DMS53 treated with DMSO at 0.1 percent for 48 hours (cell line): ENCODE measurements around the gene NCAPH2.

ENCODE experiments used
- DNase-seq: peaks from one replicate; lab custom pipeline; 2025; ENCODE audit not compliant: unreplicated experiment; lab: John Stamatoyannopoulos, UW

Gene NCAPH2

GRCh38 chr22:50489363-50490243 lies 18.4 kb upstream of the NCAPH2 start:
- no peak for DNase-seq

GRCh38 chr22:50490531-50491308 lies 17.3 kb upstream of the NCAPH2 start:
- DNase-seq = no peak

DNA sequence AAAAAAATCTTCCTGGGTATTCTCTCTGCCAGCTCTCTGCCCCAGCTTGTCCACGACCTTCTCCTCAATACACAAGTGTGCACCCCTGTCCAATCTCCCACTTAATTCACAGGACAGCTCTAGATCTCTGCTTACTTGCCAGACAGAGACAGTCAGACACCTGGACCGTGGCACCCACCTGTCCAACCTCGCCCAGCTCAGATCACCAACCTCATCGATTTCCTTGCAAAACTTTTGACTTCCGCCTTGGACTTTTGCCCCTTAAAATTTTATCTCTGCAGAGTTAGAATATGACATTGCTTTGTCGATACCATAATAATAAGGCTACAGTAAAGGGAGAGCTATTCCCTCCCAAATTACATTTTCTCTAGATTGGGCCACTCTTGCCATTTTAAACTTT lies 10.9 kb upstream of the NCAPH2 start:
- no peak for DNase-seq

DNA sequence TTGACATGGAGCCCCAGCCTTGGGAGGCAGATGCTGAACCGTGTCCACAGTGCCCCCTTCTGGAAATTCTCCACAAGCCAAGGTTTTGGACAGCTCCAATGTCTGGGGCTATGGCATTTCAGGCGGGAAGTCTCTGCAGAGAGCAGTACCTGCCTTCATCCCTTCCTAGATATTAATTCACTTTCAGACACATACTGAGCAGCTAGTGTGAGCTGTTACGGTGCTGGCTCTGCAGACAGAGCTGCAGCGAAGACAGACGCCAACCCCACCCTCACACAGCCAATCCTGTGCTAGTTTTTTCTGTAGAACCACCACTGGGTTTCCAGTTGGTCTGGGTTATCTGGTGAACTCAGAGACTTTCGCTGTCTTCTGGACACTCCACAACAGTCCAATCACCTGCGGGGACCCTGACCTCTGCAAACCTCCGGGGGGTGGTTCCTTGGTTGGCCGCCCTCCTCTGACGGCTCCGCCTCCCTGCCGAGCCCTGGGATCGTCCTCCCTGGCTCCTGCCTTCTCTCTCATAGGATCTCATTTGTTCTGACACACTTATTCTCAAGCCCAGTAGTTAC lies 9.6 kb upstream of the NCAPH2 start:
- peak; percentile 72 for DNase-seq

GRCh38 chr22:50500452-50500851 lies 7.6 kb upstream of the NCAPH2 start:
- DNase-seq = no peak

GRCh38 chr22:50502096-50502495 lies 5.9 kb upstream of the NCAPH2 start:
- no peak for DNase-seq

DNA sequence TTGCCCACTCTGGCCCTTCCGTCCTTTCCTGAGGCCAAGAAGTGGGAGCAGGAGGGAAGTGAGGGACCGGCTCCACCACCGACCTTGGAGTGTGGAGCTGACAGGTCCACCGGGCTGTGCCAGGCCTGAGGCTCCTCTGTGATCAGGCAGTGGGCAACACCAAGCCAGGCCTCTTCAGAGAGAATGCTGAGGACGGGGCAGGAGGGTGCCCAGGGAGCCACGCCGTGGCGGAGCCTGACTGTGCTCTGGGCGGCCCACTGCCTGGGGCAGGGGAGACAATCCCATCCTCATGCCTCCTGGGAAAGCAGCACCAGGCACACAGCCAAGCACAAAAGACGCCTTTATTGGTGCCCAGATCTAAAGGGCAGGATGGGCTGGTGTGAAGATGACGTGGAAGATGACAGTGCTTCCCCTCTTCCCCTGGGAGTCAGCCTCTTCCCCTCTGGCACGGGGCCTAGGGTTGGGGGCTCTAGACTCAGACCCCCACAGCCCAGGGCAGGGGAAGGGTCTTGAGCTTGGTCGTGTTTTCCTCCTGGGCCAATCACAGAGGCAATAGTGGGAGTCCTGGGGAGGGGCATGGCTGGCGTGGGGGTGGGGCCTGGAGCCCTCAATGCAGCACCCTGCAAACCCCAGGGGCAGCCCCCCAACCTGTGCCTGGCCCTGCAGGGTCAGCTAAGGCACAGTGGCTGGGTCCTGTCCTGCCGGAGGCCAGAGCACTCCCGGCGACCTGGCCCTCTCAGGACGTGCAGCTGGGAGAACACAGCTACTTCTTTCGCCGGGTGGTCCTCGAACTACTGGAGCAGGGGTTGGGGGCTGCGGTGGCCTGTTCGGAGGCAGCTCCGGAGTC lies 5.2 kb upstream of the NCAPH2 start:
- DNase-seq = no peak

DNA sequence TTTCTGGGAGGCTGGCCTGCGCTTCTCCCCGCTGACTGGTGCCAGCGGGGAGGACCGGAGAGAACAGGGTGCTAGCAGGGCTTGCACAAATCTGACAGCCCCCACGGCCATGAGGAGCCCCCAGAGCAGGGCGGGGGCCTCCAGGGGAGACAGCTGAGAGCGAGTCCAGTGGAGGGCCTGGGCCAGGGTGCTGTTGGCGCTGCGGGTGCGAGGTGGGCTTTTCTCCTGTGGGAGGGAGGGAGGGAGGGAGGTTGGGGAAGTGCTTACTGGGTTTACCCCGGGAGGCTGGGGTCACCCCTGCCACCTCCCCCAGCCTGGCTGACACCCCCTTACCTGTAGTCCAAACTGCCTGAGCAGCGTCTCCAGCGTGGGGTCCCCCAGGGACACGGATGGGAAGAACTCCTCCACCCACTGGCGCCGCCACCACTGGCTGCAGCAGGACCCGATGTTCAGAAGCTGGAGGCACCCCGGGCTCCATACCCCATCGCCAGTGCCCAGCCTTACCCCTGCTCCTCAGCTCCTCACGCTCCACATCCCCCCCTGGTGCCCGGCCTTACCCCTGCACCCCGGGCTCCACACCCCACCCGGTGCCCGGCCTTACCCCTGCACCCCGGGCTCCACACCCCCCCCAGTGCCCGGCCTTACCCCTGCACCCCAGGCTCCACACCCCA lies 4.4 kb upstream of the NCAPH2 start:
- DNase-seq = no peak

- no peak for DNase-seq
Observed at GRCh38 chr22:50504369-50505211, 3.4 kb upstream of the NCAPH2 start.

- no peak for DNase-seq
Observed at GRCh38 chr22:50505276-50505775, 2.7 kb upstream of the NCAPH2 start.

- no peak for DNase-seq
Observed at GRCh38 chr22:50505776-50506610, 2.0 kb upstream of the NCAPH2 start.

GRCh38 chr22:50506611-50507420 lies 1.2 kb upstream of the NCAPH2 start:
- DNase-seq = no peak

- DNase-seq = peak; percentile 71
Observed at GRCh38 chr22:50507421-50507990, 518 bp upstream of the NCAPH2 start, which contains the start of gene LMF2. LMF2 (minus strand) TSS chr22:50507702; CDS start chr22:50507675, 27 bp downstream.

DNA sequence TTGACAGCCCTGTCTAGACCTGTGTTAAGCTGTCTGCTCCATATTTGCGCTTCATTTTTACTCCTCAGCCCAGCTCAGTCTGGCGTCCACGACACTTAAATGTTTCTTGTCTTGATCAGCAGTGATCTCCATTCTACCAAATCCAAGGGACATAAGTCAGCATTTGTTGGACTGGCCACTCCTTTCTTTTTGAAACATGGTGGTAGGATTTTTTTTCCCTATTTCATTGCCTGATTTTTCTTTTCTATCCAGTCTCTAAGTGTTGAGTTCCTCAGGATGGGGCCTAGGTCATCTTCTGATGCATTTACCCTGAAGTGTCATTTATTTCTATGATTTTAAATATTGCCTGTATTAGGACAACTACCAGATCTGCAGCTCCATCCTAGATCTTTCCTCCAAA lies 873 bp downstream of the NCAPH2 start:
- no peak for DNase-seq

GRCh38 chr22:50513175-50513574 lies 5.2 kb downstream of the NCAPH2 start:
- DNase-seq = no peak

DNA sequence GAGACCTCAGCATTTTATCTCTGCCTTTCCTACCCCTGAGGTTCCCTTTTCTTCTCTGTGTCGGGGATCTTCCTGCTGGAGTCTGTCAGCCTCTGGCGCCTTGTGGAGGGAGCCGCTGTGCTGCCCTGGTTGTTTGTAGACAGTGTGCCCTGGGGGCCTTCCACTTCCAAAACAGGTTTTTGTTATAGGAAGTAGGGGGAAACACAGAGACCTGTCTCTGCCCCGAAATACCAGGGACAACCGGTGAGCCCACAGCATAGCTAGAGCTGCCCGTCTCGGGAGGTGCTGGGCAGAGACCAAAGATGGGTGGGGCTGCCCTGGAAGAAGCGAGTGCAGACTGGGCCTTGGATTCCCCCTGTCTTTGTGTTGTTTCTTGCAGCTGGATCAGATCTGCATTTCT lies 8.0 kb downstream of the NCAPH2 start:
- no peak for DNase-seq

- no peak for DNase-seq
Observed at GRCh38 chr22:50516891-50517290, 8.9 kb downstream of the NCAPH2 start.
